Measurements from ENCODE around the gene BAIAP2L2. TPM values are rescaled to one million over a fixed set of nuclear protein-coding genes. Genes with fewer than 3 reads are reported as not detected.

The BAIAP2L2 gene
- total and polyA plus RNA-seq, 2 donors (not counting 1 experiment from before 2014, with no cell fraction given) = 0.96 to 1.2 TPM

DNA sequence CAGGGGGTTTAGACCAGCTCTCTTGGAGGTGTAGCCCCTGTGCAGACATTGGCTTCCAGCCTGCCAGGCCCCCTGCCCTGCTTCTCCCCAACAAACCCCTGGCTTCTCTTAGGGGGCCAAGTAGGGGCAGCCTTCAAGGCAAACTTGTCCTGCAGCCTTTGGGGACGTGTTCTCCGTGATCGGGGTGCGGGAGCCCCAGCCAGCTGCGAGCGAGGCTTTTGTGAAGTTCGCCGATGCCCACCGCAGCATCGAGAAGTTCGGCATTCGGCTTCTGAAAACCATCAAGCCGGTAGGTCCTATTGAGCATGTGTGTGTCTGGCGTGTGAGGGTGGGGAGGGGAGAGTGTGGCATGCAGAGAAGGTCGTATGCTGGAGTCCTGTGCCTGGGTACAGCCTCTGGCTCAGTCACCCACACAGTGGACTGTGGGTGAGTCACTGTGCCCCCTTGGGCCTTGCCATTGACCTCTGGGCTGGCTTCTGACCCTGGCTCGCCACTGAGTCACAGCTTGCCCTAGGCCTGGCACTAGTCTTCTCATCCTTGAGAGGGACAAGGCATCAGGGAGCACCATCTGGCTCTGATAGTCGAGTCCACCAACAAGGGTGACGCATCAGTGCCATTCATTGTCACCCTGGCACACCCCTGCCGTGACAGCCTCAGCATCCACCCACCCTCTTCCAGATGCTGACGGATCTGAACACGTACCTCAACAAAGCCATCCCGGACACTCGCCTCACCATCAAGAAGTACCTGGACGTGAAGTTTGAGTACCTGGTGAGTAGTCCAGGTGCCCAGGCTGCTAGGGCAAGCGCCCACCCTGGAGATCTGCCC lies 37.9 kb downstream of the BAIAP2L2 start:
- POLR2A ChIA-PET = no interaction called here
- WGBS (ENCODE audit: insufficient coverage) = 97% methylated on average over 25 of the region's 25 CpGs

More for the DNA sequence above, 37.9 kb downstream of the BAIAP2L2 start:
- Histone ChIP-seq H3K9ac (ENCODE audit: low read length) (no peak overlapping the region), H4K20me1 (ENCODE audit: control insufficient read depth, insufficient read depth, low read length, poor library complexity, severe bottlenecking) (no peaks in the 10 kb centered on the region), H3K27me3 (replicated peaks in 1 of 4; ENCODE audit: control extremely low read depth in 1 of 4, control insufficient read depth in 3 of 4, insufficient read depth in 4 of 4, low read length in 3 of 4) (no peaks in the 10 kb centered on the region), H2AFZ (ENCODE audit: insufficient read depth, low read depth, low read length, poor library complexity, severe bottlenecking) (no peak overlapping the region), H3K27ac (ENCODE audit: low read length in 2 of 2) (no peak overlapping the region), H3K9me3 (ENCODE audit: control extremely low read depth in 1 of 3, control insufficient read depth in 2 of 3, insufficient read depth in 1 of 3, low read length in 2 of 3) (no peaks in the 10 kb centered on the region), H3K4me2 (replicated peaks; ENCODE audit: low read depth, low read length, poor library complexity, severe bottlenecking) (no peak overlapping the region), H3K36me3 (replicated peaks in 1 of 2; ENCODE audit: control extremely low read depth in 1 of 2, control insufficient read depth in 1 of 2, extremely low read depth in 1 of 2, insufficient read depth in 2 of 2, low read length in 1 of 2) (peaks cover 0 to 56% of the 10 kb centered on the region in 2 experiments), H3K79me2 (ENCODE audit: control insufficient read depth, insufficient read depth, low read length) (no peaks in the 10 kb centered on the region), H3K4me3 (ENCODE audit: control extremely low read depth in 1 of 5, extremely low read depth in 1 of 5, insufficient read depth in 1 of 5, low read depth in 2 of 5, low read length in 4 of 5) (no peak overlapping the region), H3K4me1 (ENCODE audit: control insufficient read depth in 2 of 2, insufficient read depth in 2 of 2, low read length in 2 of 2) (no peaks in the 10 kb centered on the region)
- H3K4me1 Mint-ChIP-seq = no peaks in the 10 kb centered on the region
- H3K27ac Mint-ChIP-seq = no peak overlapping the region
- no peaks in the 10 kb centered on the region for H3K9me3 Mint-ChIP-seq (ENCODE audit: insufficient read depth)
- TF ChIP-seq EZH2 (IDR thresholded peaks at IDR 0.05; ENCODE audit: borderline replicate concordance, insufficient read depth, low read depth, low read length, poor library complexity, severe bottlenecking) = no peak
- TF ChIP-seq, protein P1, sequence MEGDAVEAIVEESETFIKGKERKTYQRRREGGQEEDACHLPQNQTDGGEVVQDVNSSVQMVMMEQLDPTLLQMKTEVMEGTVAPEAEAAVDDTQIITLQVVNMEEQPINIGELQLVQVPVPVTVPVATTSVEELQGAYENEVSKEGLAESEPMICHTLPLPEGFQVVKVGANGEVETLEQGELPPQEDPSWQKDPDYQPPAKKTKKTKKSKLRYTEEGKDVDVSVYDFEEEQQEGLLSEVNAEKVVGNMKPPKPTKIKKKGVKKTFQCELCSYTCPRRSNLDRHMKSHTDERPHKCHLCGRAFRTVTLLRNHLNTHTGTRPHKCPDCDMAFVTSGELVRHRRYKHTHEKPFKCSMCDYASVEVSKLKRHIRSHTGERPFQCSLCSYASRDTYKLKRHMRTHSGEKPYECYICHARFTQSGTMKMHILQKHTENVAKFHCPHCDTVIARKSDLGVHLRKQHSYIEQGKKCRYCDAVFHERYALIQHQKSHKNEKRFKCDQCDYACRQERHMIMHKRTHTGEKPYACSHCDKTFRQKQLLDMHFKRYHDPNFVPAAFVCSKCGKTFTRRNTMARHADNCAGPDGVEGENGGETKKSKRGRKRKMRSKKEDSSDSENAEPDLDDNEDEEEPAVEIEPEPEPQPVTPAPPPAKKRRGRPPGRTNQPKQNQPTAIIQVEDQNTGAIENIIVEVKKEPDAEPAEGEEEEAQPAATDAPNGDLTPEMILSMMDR (IDR thresholded peaks at IDR 0.05) = no peak
- ATAC-seq (ENCODE audit: low read depth) (no peak), DNase-seq (no peak)
- no peaks in the 10 kb centered on the region for H3K27me3 Mint-ChIP-seq
- CTCF ChIA-PET = interaction anchor here (1.1 kb wide), 1 partner anchor 20 kb away, joined by 5 read pairs; no protein-coding TSS in a partner anchor
- H3K4me3 Mint-ChIP-seq = no peak overlapping the region
- intact Hi-C loops (cut with micrococcal nuclease) = no loop called here

All from B cell (primary cell).